HG03196 (cell line): Measurements from ENCODE around the gene TSPAN3.

Experiments used
- ATAC-seq: cut with Tn5 transposase; IDR thresholded peaks from one replicate; pipeline ENCODE4 v1.9.1; 2021; ENCODE audit not compliant: unreplicated experiment

TSPAN3 gene

DNA sequence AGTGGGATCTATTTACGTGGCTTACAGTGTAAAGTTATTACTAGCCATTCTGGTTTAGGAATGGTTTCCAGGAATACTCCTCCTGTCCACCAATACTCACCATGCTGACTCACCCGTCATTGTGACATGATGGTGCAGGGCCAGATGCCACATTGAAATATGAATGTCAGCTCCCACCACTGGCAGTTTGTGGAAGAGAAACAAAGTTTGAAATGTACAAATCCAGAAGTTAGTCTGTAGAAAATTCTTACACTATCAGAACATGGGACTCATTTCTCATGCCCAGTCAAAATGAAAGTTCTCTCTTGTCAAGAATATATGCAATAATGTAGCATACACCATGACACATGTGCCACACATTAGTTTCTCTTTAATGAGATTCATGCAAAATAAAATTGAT is 14.4 kb upstream of the TSPAN3 start:
- ATAC-seq: no peak

- no peak for ATAC-seq
These were observed 13.5 kb upstream of the TSPAN3 start for GRCh38 chr15:77084436-77084835.

- peak; percentile 69 for ATAC-seq
These were observed 12.7 kb upstream of the TSPAN3 start for GRCh38 chr15:77083381-77084160.

DNA sequence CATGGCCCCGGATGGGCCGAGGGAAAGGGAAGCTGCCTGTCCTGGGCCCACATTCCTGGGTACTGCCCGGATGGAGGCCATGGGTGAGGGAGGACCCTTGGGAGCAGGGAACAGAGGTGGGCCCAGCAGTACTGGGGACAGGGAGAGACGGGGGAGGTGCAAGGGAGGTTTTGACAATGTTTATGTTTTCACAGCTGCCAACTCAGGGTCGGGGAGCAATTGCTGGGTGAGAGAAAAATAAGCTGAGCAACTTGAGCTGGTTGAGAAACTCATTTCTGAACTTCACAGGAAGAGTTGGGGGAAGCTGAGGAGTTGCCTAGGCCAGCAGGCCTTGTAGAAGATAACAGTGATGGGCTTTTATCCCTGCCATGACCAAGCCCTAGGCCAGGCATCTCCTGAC is 11.1 kb upstream of the TSPAN3 start:
- no peak for ATAC-seq

DNA sequence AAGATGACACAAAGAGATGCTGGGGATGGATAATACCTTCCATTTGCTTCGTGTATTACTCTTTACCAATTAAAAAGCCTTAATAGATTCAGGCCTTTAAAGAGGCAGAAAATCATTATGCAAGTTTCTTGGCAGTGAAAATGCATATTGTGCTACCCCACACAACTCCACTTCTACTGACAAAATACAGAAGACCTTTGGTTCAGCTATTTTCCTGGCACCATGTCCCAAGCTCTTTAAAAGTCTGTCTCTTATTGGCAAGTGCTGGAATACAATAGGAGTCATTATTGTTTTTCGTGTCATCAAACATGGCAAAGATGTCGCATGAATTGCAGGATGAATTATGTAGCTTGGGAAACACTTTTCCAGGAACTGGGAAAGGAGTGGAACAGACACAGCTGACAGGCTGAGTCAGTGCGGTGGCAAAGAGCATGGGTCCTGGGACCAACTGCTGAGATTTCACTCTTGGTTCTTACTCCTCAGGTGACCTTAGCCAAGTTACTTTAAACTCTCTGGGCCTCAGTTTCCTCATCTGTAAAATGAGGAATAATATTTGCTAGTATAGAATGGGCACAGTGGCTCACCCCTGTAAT is 5.5 kb upstream of the TSPAN3 start:
- ATAC-seq: no peak

DNA sequence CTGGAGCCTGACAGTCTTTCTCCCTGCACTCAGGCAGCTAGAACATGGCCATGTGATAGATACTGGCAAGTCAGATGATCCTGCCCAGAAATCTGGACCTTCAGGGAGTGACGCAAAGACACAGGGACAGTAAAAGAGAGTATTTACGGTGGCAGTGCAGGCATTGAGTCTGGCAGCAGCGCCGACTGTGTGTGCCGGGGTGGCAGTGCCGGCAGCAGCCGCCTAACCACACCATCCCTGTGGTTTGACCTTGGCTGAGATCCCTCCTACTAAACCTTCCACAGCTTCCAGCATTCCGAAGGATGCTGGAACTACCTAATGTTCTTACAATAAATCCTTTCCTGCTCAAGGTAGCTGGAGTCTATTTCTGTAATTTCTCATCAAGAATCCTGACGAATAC is 4.6 kb upstream of the TSPAN3 start:
- ATAC-seq: no peak

GRCh38 chr15:77074350-77074749 is 3.4 kb upstream of the TSPAN3 start:
- no peak for ATAC-seq

GRCh38 chr15:77071305-77072223 is 655 bp upstream of the TSPAN3 start:
- no peak for ATAC-seq

DNA sequence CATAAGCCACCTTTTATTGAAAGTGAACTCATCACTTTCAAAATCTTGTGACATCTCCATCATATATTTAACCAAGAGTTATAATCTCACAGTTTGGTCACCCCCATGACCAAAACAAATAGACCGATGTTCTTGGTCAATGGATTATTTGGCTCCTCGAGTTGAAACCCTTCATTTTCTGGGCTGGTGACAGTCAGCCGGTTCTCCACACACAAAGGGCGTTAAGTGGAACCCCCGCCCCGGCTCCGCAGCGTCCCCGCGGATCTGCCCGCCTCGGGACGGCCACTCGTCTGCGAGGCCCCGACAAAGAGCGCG is 772 bp downstream of the TSPAN3 start:
- no peak for ATAC-seq

- ATAC-seq: no peak
These were observed 1.3 kb downstream of the TSPAN3 start for GRCh38 chr15:77069521-77070121.

DNA sequence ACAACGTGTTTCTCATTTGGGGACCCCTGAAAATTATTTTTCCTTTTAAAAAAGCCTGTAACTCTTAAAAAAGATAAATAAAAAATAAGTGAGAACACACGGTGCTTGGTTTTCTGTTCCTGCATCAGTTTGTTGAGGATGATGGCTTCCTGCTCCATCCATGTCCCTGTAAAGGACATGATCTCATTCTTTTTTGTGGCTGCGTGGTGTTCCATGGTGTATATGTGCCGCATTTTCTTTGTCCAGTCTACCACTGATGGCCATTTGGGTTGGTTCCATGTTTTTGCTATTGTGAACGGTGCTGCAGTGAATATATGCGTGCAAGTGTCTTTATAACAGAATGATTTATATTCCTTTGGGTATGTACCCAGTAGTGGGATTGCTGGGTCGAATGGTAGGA is 2.3 kb downstream of the TSPAN3 start:
- ATAC-seq: no peak

DNA sequence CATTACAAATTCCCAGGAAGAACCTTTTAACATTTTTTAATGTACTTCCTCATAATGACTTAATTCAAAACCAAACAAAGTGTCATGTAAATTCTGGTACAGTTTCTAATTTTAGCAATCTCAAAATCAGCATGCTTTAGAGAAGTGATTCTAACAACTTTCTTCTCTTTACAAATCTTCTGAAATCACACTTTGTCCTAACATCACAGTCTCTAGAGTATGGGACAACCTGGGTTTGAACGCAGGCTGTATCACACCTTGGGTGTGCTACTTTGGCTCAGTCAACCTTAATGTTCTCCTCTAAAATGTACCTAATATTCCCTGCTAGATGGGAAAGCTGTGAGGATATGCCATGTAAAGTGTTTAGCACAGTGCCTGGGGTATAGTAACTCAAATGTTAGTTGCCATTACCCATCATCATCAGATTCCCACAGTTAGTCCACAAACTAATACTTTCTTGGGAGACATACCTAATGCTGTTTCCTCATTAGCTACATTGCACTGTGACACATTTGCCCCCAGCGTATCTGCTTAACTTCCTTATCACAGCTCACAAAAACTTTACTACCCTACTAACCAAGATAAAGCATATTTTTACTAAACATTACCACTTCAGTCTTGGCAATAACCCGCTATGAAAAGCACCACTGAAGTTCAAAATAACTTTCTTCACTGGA is 3.1 kb downstream of the TSPAN3 start:
- ATAC-seq: no peak

DNA sequence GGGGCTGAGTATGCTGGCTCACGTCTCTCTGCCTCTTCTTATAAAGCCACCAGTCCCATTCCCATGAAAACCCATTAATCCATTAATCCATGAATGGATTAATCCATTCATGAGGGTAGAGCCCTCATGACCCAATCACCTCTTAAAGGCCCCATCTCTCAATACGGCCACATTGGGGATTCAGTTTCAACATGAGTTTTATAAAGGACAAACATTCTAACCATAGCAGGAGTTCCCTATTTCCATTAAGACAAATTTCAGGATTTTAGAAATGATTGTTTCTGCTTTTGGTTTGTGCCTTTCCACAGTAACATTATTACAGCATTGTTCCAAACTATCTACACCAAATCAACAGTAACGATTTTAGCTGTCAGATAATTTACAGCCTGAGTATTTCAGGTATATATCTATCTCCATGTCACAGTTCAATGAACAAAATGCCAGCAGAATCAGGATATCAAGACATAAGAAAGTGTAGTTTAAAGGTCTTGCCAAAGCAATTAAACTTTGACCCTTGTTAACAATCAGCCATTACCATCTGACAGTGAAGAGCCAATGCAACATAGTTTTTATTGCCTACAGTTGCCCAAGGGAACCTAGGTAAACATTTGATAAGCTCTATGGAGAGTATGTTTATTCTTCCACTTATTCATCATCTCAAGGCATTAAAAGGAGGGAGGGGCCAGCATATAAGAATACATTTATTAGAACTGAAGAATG is 3.8 kb downstream of the TSPAN3 start:
- no peak for ATAC-seq

- ATAC-seq: no peak
These were observed 6.2 kb downstream of the TSPAN3 start for GRCh38 chr15:77064539-77065308.

GRCh38 chr15:77064063-77064462 is 6.8 kb downstream of the TSPAN3 start:
- ATAC-seq: no peak

DNA sequence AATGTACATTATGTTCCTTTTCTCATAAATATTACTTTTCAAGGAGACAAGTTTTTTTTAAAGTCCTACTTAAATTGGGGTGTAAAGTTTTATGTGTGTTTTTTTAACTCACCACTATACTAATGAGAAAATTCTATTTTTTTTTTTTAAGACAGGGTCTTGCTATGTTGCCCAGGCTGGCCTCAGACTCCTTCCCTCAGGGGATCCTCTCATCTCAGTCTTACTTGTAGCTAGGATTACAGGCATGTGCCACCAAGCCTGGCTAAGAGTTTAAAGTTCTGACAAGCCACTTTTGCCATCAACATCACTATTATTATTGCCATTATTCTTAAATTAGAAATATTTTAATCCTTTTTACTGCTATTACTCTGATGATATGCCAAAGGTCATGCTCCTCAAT is 7.7 kb downstream of the TSPAN3 start:
- ATAC-seq: no peak

DNA sequence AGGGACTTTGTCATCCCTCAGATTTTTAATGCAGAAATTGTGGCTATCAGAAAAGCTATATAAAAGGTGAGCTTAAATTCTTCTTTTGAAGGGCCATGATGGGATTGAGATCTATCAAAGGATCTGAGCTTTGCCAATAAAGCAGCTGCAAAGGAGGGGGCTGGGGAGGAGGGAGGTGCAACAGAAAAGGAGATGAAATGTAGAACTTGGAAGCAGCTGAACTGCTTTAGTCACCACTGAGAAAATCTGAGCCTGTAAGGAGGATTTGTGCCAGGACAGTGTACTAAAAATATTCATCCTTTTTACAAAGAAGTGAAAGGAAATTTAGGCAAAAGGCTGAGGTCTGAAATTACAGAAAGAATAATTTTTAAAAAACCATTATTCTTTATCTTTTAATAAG is 10.4 kb downstream of the TSPAN3 start:
- no peak for ATAC-seq

- ATAC-seq: no peak
These were observed 11.0 kb downstream of the TSPAN3 start for GRCh38 chr15:77059786-77060361.

DNA sequence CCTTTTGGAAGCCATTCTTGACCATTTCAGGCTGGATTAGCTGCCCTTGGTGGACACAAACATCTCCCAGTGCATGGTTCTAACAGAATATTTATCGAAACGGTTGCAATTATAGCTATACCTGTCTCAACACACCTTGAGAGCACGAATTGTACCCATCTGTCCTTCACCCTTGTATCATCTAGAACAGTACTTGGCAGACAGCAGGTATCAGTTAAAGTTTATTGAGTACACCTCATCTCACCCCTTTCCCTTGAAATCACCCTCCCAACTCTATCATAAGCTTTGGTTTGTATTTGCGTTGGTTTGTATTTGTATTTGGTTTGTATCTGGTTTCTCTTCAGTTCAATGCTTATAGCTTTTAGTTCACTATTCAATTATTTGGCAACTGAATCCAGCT is 12.4 kb downstream of the TSPAN3 start:
- ATAC-seq: no peak
